H9 (cell line): ENCODE data around the gene GABARAPL2. TPM values are rescaled to one million over a fixed set of nuclear protein-coding genes. Genes with fewer than 3 reads are reported as not detected.

Experiments
- DNase-seq: peaks from one replicate; pipeline ENCODE4 v3.0.0-alpha.2; 2017
- H2AFZ ChIP-seq: one replicate; pipeline ENCODE4 v1.6.1; 2013; ENCODE audit warnings: mild to moderate bottlenecking, low read length, control low read depth, moderate library complexity
- H2AK5ac ChIP-seq: 2 replicates; pipeline ENCODE4 v1.6.1; 2013; ENCODE audit warnings: low read length, control low read depth, mixed read lengths; ENCODE audit not compliant: insufficient read length
- H2BK120ac ChIP-seq: one replicate; pipeline ENCODE4 v1.6.1; 2013; ENCODE audit warnings: low read depth, mild to moderate bottlenecking, low read length, control low read depth, inconsistent platforms; ENCODE audit not compliant: poor library complexity, severe bottlenecking
- H2BK12ac ChIP-seq: 2 replicates; pipeline ENCODE4 v1.6.1; 2013; ENCODE audit warnings: low read length, control low read depth, mixed read lengths, low read depth; ENCODE audit not compliant: insufficient read length
- H2BK15ac ChIP-seq: 2 replicates; pipeline ENCODE4 v1.6.1; 2013; ENCODE audit warnings: low read depth, low read length, control low read depth
- H2BK20ac ChIP-seq: one replicate; pipeline ENCODE4 v1.6.1; 2013; ENCODE audit warnings: low read depth, mild to moderate bottlenecking, low read length, control low read depth, inconsistent platforms; ENCODE audit not compliant: poor library complexity, severe bottlenecking
- H2BK5ac ChIP-seq: 2 replicates; pipeline ENCODE4 v1.6.1; 2013; ENCODE audit warnings: low read length, control low read depth, mixed read lengths; ENCODE audit not compliant: insufficient read length
- H3K14ac ChIP-seq: 2 replicates; pipeline ENCODE4 v1.6.1; 2013; ENCODE audit warnings: low read length, control low read depth; ENCODE audit not compliant: insufficient read depth
- H3K18ac ChIP-seq: 2 replicates; pipeline ENCODE4 v1.6.1; 2013; ENCODE audit warnings: low read depth, mild to moderate bottlenecking, mixed read lengths, low read length, control low read depth; ENCODE audit not compliant: insufficient read length
- H3K23ac ChIP-seq: 2 replicates; pipeline ENCODE4 v1.6.1; 2013; ENCODE audit warnings: low read length, control low read depth, mixed read lengths, low read depth; ENCODE audit not compliant: insufficient read length
- H3K23me2 ChIP-seq: 2 replicates; pipeline ENCODE4 v1.6.1; 2013; ENCODE audit warnings: low read depth, mild to moderate bottlenecking, mixed read lengths, low read length, control low read depth; ENCODE audit not compliant: insufficient read length, poor library complexity, severe bottlenecking
- H3K27ac ChIP-seq: 2 replicates; pipeline ENCODE4 v1.5.1; 2013; ENCODE audit warnings: low read length, control low read depth, mixed read lengths, low read depth; ENCODE audit not compliant: insufficient read length
- H3K27me3 ChIP-seq: 2 replicates; pipeline ENCODE4 v1.6.1; 2013; ENCODE audit warnings: low read length, control low read depth, inconsistent platforms; ENCODE audit not compliant: insufficient read depth
- H3K4ac ChIP-seq: 2 replicates; pipeline ENCODE4 v1.6.1; 2013; ENCODE audit warnings: low read depth, mild to moderate bottlenecking, control low read depth, inconsistent platforms, low read length, moderate library complexity
- H3K4me1 ChIP-seq: 2 replicates; pipeline ENCODE4 v1.6.1; 2013; ENCODE audit warnings: low read length, control low read depth, inconsistent platforms; ENCODE audit not compliant: insufficient read depth
- H3K4me2 ChIP-seq: 2 replicates; pipeline ENCODE4 v1.6.1; 2013; ENCODE audit warnings: low read length, control low read depth, mixed read lengths; ENCODE audit not compliant: insufficient read length, insufficient read depth
- H3K56ac ChIP-seq: 2 replicates; pipeline ENCODE4 v1.6.1; 2013; ENCODE audit warnings: low read depth, mild to moderate bottlenecking, mixed read lengths, low read length, control low read depth; ENCODE audit not compliant: insufficient read length
- H3K79me1 ChIP-seq: 2 replicates; pipeline ENCODE4 v1.6.1; 2013; ENCODE audit warnings: low read depth, mild to moderate bottlenecking, moderate library complexity, low read length, control low read depth, inconsistent platforms; ENCODE audit not compliant: insufficient read depth, poor library complexity, severe bottlenecking
- H3K79me2 ChIP-seq: 2 replicates; pipeline ENCODE4 v1.6.1; 2013; ENCODE audit warnings: low read length, control low read depth, inconsistent platforms; ENCODE audit not compliant: insufficient read depth
- H3K9ac ChIP-seq: 2 replicates; pipeline ENCODE4 v1.6.1; 2013; ENCODE audit warnings: low read length, control low read depth, mixed read lengths; ENCODE audit not compliant: insufficient read length; ENCODE audit errors: extremely low read depth
- H3K9me3 ChIP-seq: one replicate; pipeline ENCODE4 v1.6.1; 2013; ENCODE audit warnings: low read depth, low read length, inconsistent platforms; ENCODE audit not compliant: control insufficient read depth
- H3T11ph ChIP-seq: one replicate; pipeline ENCODE4 v1.6.1; 2013; ENCODE audit warnings: mild to moderate bottlenecking, low read length, control low read depth, inconsistent platforms
- H4K20me1 ChIP-seq: one replicate; pipeline ENCODE4 v1.6.1; 2013; ENCODE audit not compliant: control insufficient read depth, insufficient read length, insufficient read depth
- H4K5ac ChIP-seq: 2 replicates; pipeline ENCODE4 v1.6.1; 2013; ENCODE audit warnings: low read depth, mild to moderate bottlenecking, mixed read lengths, low read length, control low read depth; ENCODE audit not compliant: insufficient read length
- H4K8ac ChIP-seq: replicated peaks from 2 replicates; pipeline ENCODE4 v1.6.1; 2013; ENCODE audit warnings: low read length, control low read depth, mixed read lengths, low read depth; ENCODE audit not compliant: insufficient read length
- H4K91ac ChIP-seq: 2 replicates; pipeline ENCODE4 v1.6.1; 2013; ENCODE audit warnings: low read depth, mild to moderate bottlenecking, moderate library complexity, mixed read lengths, low read length, control low read depth; ENCODE audit not compliant: insufficient read length
- H3K27ac Mint-ChIP-seq, 3 experiments: 2 replicates in 2 of 3; 3 replicates in 1 of 3; pipeline ENCODE4 v1.8.0; 2020 to 2021; ENCODE audit warnings: mixed read lengths in 3 of 3, mild to moderate bottlenecking in 1 of 3, moderate library complexity in 1 of 3
- H3K27me3 Mint-ChIP-seq: 2 replicates; pipeline ENCODE4 v1.8.0; 2021; ENCODE audit warnings: low read depth, mild to moderate bottlenecking, moderate library complexity, mixed read lengths
- H3K36me3 Mint-ChIP-seq, 3 experiments: 2 replicates in 2 of 3; 3 replicates in 1 of 3; pipeline ENCODE4 v1.8.0; 2020 to 2021; ENCODE audit warnings: low read depth in 3 of 3, mixed read lengths in 3 of 3; ENCODE audit not compliant: insufficient read depth in 1 of 3
- H3K4me1 Mint-ChIP-seq, 2 experiments: 2 replicates each; pipeline ENCODE4 v1.8.0; 2020; ENCODE audit warnings: mixed read lengths in 2 of 2
- H3K4me3 Mint-ChIP-seq, 2 experiments: 2 replicates in 1 of 2; 3 replicates in 1 of 2; pipeline ENCODE4 v1.8.0; 2020 to 2021; ENCODE audit warnings: mild to moderate bottlenecking in 2 of 2, mixed read lengths in 2 of 2, moderate library complexity in 1 of 2
- H3K9me3 Mint-ChIP-seq, 2 experiments: 2 replicates in 1 of 2; 3 replicates in 1 of 2; pipeline ENCODE4 v1.8.0; 2020; ENCODE audit warnings: mild to moderate bottlenecking in 2 of 2, mixed read lengths in 2 of 2, moderate library complexity in 1 of 2
- CTCF ChIP-seq: fragments of 200-600 bp; sonication (generic); conservative IDR thresholded peaks from 3 replicates; pipeline ENCODE4 v1.8.0; 2021; ENCODE audit warnings: antibody characterized with exemption, mild to moderate bottlenecking
- WGBS: extraction: QIAGEN DNeasy Blood & Tissue Kit; methylation state at CpG from one replicate; pipeline ENCODE4 v1.1.7; 2013; ENCODE audit warnings: missing lambda C conversion rate, low lambda C conversion rate, mixed read lengths; ENCODE audit not compliant: insufficient read length; ENCODE audit errors: extremely low coverage; 5-methylcytosine and 5-hydroxymethylcytosine counted together
- total RNA-seq: library from RNA; stranded (reverse); gene quantifications from 2 replicates; pipeline ENCODE4 v1.2.1, GENCODE V29; 2021

Gene GABARAPL2
- total RNA-seq, 1 experiment from 2014 or later, result 62.6 TPM

GRCh38 chr16:75616521-75617010, 50.4 kb downstream of the GABARAPL2 start:
- no peak overlapping the region for H3K4me3 Mint-ChIP-seq
- Histone ChIP-seq H3K18ac (no peak overlapping the region), H2BK12ac (no peak overlapping the region), H3K4me1 (no peaks in the 10 kb centered on the region), H3K4ac (no peak overlapping the region), H2BK120ac (no peak overlapping the region), H3K23ac (no peak overlapping the region), H2BK5ac (no peak overlapping the region), H4K5ac (no peak overlapping the region), H3K9me3 (no peaks in the 10 kb centered on the region), H3K79me2 (no peaks in the 10 kb centered on the region), H3T11ph (no peak overlapping the region), H2AK5ac (no peak overlapping the region), H4K8ac (no peak overlapping the region), H4K20me1 (no peaks in the 10 kb centered on the region), H3K14ac (no peak overlapping the region), H3K4me2 (no peak overlapping the region), H3K79me1 (no peaks in the 10 kb centered on the region), H3K27ac (no peak overlapping the region), H3K56ac (no peak overlapping the region), H3K27me3 (no peaks in the 10 kb centered on the region), H2AFZ (no peak overlapping the region), H4K91ac (no peak overlapping the region), H2BK15ac (no peak overlapping the region), H3K9ac (no peak overlapping the region), H3K23me2 (no peaks in the 10 kb centered on the region), H2BK20ac (no peak overlapping the region)
- no peak for DNase-seq
- no peak overlapping the region for H3K27ac Mint-ChIP-seq
- H3K9me3 Mint-ChIP-seq, result no peaks in the 10 kb centered on the region
- TF ChIP-seq CTCF, result no peak
- H3K27me3 Mint-ChIP-seq, result no peaks in the 10 kb centered on the region
- peaks cover 9 to 11% of the 10 kb centered on the region in 2 experiments for H3K4me1 Mint-ChIP-seq
- WGBS, result no CpG with 5 or more reads among the region's 4 CpGs
- peaks cover 38 to 73% (median 73%) of the 10 kb centered on the region in 3 experiments; a peak in 6 of 7 replicates for H3K36me3 Mint-ChIP-seq
